GM19193 (cell line): ENCODE results near the gene ADIPOR2.

Experiments used
- POLR2A ChIP-seq: IDR thresholded peaks from 4 replicates; pipeline ENCODE4 v1.6.1; 2011; ENCODE audit not compliant: insufficient read depth, insufficient read length; ENCODE audit errors: extremely low read depth

ADIPOR2 gene

DNA sequence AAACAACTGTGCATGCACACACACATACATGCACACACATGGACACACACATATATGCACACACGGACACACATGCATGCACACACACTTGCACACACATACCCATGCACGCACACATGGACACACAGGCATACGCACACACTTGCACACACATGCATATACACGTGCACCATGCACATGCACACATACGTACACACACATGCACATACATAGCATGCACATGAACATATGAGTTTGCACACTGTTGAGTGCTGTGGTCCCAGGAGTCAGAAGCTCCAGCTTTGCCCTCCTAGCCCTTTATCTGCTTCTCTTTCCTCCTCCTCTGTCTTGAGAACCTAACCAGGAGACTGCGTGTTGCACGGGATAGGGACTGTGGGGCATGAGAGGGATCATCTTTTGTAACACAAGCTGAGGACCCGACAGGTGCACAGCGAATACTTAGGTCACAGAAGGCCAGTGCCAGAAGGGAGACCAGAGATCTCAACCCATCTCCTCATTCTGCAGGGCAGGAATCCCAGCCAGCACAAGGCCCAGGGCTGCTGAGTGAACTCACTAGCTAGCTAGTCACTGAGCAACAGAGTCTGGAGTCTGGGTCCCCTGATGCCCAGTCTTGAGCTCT lies 126.0 kb downstream of the ADIPOR2 start:
- no peak for TF ChIP-seq POLR2A

DNA sequence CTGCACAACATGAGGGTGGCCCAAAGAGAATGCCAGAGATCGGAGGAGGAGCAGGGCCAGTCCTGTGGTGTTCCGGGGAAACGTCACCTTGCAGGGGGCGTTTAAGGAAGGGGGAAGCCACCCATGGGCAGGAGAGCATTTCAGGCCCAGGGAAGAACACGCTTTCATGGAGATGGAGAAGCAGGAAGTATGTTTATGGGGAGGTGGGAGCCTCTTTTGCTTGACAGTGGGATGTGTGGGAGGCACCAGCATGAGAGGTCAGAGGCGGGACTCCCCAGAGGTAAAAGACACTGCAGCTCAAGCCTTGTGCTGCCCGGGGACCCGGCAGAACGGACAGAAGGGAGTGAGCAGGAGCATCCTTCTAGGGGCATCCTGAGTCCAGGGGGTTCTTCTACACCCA lies 128.2 kb downstream of the ADIPOR2 start:
- no peak for TF ChIP-seq POLR2A

DNA sequence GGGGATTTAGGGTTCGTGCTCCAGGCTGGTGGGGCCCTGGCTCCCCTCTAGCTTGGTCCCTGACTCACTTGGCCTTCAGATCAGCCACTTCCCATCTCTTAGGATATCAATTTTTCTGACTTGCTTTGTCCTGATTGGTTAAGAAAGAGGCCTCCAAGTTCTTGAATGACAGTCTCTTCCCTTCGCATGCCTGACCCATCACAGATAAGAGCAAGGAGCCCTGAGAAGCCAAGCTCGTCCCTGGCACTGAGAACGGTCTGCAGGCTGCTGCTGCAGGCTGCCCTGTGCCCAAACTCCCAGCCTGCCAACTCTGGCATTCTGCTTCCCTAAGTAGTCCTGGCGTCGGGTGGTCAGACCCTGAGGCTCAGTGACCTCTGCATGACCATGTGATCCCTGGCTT lies 128.7 kb downstream of the ADIPOR2 start:
- no peak for TF ChIP-seq POLR2A

DNA sequence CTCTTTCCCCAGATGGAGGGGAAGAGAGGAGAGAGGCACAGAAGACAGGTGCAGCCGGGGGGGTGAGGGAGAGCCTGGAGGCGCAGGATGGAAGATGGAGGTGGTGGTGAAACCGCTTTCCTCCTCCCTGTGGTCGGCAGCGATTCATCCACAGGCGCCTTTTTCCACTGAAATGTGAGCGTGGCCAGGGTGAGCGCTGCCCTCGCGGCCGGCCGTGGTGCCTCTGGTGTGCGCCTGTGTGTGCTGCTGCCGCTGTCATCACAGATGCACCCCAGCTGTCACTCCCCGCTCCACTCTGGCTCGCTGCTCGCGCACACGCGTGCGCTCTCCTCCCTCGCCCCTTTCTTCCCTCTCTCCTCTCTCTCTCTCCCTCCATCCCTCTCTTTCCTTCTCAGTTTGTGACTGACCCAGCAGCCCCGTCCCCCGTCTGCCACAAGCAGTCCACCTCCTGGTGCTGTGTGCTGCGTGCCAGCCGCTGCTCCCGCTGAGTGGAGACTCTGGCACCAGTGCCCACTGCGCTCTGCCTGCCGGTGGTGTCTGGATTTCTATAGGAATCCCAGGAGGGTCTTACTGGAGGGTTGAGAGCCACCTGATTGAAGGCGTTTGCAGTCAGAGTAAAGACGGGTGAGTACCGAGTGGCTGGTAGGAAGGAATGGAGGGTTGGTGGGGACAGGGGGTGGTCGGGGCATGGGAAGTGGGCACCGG lies 129.5 kb downstream of the ADIPOR2 start, which contains the start of gene LRTM2:
Gene LRTM2 (plus strand): TSS at position 375 of the 705 bp plus-strand sequence. CDS start 7,584 bp downstream, outside the sequence.
- TF ChIP-seq POLR2A, result no peak

DNA sequence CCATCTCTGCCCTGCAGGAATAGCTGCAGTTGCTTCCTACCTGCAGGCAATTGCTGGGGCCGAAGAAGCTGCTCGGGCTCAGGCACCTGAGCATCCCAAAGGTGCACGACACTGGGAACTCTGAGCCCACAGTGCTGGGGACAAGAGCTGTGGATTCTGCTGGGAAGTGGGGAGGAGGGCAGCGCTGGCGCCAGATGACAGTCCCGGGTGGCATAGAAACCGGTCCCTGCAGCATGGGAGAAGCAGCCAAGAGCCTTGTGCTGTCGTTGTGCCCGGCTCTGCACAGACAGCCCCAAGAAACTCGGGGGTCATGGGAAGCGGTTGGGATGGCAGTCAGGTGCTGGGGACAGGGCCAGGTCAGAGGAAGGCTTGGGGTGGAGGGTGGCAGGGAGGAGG lies 130.0 kb downstream of the ADIPOR2 start:
- TF ChIP-seq POLR2A, result no peak

DNA sequence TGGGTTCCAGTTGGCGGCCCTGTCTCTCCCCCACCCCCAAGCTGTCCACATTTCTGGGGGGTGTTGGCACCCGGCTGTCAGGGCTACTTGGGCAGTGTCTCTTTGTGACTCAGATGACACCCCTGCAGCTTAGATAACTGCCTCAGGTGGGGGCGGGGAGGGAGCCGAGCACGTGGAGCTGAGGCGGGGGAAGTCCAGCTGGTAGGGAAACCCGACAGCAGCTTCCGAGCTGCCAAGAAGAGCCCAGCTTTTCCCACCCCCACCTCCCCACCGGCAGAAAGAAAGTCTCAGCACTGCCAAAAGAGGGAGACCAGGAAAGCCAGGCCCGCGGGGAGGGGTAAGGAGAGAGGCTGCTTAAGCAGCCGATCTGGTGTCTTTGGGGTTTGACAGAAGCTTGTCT lies 130.9 kb downstream of the ADIPOR2 start:
- TF ChIP-seq POLR2A, result no peak

DNA sequence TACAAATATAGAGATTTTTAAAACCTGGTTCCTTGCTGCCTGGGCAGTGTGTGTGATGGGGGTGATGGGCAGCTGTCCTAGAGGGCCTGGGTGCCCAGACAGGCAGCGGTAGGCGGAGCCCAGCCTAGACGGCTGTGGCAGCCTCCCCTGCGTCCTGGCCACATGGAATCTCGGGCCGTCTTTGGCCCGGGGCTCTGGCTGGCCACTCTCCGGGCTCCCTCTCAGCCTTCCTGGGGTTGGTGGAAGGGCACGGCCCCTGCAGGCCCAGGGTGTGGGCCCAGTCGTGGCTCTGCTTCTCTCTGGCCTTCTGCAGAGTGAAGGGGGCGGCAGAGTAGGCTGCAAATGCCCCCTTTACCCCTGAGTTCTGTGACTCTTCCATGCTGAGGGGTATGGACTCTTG lies 131.8 kb downstream of the ADIPOR2 start:
- TF ChIP-seq POLR2A, result no peak

DNA sequence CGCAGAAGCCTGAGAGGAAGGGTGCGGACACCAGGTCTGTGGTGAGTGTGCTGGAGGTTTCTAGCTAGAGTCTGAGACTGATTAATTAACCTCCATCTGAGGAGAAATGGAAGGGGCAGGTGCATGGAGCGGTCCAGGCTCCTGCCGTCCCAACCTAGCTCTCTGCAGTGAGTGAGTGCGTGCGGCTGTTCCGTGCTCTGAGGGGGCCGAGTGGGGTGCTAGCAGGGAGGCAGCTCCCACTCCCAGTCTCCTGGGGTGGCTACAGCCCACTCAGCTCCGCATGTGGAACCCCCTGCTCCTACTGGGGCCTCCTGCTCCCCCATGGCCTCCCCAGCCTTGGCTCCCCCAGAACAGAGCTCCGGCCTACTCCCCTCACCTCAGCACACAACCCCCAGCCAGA lies 132.4 kb downstream of the ADIPOR2 start:
- no peak for TF ChIP-seq POLR2A

DNA sequence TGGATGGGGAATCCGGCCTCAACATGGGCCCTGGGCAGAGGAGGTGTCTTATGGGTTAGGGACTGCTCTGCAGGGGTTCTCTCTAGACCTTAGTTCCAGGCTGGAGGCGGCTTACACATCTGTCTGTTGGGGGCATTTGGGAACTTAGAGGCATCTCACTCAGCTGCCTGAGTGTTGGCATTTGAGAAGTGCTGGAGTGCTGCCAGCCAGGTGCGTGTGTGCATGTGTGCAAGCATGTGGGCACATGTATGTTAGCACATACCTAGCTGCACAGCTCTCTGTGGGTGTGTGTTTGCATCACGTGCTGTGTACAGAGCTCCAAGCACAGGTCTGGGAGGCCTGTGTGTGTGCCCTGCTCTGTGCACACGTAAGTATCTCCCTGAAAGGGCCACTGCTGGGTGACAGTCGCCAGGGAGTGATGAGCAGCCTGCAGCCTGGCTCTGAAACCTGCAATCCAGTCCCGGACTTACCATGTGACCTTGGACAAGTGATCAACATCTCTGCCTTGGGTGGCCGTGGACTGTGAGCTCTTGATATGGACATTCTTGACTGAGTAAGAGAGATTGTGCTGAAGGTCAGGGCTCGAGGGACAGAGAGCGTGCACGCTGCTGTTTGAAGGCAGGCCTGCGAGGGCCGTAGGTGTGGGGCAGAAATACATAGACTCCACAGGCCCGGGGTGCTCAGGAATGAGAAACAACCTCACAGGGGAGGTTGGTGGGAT lies 134.7 kb downstream of the ADIPOR2 start:
- no peak for TF ChIP-seq POLR2A

DNA sequence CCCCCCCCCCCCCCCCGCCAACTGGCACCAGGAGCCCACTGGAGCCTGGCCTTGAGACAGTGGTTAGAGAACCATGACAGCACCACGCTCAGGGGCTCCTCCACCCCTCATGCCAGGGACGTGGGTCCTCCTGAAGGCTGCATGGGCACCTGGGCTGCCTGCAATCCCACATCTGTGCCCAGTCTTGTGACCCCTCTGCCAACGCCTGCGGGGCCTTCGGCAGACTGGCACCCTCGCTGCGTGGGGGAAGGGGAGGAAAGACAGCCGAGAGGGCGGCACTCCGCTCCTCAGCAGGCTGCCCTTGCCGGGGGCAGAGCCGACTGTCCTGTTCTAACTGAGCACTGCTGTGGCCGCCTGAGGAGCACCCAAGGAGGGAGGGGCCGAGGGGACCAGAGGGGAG lies 135.5 kb downstream of the ADIPOR2 start:
- no peak for TF ChIP-seq POLR2A

DNA sequence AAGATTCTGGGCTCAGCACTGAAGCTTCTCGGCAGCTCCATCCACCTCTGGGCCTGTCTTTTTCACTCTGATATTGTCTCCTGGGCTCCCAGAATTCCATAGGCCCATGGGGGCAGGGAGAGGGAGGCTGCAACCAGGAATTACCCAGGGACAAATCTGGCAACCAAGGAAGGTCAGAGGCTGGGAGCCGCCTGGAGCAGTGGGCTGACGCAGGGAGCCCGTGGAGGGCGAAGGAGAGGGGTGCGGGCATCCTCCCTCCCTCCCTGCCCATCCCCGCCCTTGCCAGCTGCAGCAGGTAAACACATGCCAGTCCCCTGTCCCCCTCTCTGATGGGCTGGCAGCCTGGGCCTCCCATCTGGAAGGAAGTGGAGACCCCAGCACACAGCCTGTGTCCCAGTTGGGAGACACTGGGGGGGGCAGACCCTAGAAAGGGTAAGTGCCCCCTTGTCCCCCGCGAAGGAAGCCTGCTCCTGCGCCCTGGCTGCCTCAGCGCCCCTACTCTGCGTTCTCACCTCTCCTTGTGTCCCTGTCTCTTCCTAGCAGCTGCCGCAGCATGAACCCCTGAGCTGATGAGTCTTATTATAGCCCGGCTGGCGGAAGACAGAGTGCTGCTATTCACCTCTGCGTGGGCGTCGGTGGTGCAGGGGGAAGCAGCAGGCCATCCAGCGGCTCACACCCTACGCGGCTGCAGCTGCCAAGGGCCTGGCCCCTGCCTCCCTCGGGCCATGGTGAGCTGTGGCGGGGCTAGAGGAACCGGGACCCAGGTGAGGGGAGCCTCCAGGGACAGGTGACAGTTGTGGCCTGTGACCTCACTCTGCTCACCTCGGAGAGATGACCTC lies 136.2 kb downstream of the ADIPOR2 start:
- no peak for TF ChIP-seq POLR2A

DNA sequence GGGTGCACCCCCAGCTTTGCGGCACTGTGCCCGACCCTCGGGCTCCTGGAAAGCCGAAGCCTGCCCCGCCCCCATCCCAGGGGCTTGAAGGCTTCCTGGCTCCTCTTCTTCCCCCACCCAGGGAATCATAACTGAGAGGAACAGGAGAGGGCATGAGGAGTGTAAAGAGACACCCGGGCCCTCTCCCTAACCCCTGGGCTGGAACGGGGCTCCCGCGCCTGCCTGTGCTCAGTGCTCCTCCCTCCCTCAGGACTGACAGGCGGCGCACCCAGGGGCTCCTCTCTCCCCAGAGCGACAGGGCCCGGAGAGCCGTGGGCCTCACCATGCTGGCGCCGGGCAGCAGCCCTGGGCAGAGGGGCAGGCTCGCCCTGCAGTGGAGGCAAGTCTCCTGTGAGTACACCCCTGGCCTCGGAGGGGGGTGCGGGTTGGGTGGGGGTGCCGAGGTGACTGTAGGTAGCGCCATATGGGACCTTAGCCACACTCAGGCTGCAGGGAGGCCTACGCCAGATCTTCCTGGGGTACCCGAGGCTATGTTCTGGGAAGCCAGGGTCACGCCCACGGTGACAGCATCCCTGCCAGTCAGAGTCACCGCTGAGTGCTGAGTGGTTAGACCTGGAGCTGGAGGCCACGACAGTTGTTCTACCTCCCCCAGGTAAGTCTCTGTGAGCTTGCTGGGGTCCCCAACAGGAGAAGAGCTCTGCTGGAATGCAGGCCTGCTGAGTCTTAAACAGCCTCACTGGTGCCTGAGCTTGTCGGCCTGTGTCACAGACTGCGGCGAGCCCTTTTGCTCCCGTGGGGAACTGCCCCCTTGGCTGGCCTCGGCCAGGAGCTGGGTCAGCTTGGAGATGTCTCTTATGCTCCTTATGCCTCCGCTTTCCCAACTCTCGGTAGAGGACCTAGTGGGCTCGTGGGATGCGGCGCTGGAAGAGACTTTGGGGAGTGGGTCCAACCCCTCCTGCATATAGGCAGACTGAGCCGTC lies 137.2 kb downstream of the ADIPOR2 start:
- TF ChIP-seq POLR2A, result no peak

DNA sequence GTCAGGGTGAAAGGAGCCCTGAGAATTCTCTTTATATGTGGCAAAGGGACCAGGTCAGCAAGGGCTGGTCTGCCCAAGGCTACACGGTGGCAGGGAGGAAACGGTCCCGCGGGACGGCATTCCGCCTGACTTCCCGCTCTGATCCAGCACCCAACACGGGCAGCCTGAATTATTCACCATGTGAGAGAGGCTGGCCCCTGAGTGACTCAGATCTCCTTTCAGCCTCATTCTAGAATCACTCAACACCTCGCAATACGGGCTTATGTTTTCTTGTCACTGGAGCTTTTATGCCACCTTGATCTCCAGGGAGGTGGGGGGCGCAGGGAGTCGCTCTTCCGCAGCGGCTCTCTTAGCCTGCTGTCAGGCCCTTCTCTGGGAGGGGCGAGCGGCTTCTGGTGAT lies 138.0 kb downstream of the ADIPOR2 start:
- TF ChIP-seq POLR2A, result no peak
